Stimulated activated CD8-positive, alpha-beta memory T cell treated with anti-CD3 and anti-CD28 coated beads, Interleukin-4, amount 100 ng/mL, for 4 hours (primary cell): ENCODE results near the gene GRIN2C.
A peak's percentile ranks its signal among the peaks of the same experiment; 100 is the strongest.
"Not testable (repeated sequence)": the region's sequence is repeated elsewhere in the genome, so short reads cannot be mapped to it uniquely, and the experiment has no call there.

ENCODE experiments used
- DNase-seq, 2 donors: peaks; one replicate each; pipeline ENCODE4 v3.0.0-alpha.2; 2020; ENCODE audit warnings: low read depth in 2 of 2, low spot score in 1 of 2

Gene GRIN2C

DNA sequence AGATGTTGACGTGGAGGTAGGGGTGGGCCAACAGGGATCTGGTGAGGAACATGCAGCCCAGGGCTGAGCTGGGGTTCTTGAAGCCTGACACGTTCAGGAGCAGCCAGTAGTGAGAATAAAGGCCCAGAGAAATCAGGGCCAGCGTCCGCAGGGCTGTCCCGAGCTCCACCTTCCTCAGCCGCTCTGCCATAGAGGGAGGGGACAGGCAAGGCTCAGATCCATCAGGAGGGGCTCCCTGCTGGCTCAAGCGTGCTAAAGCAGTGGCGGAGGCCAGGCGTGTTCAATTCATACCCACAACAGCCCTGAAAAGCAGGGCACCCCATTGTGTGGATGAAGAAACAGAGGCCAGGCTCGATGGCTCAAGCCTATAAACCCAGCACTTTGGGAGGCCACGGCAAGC, 21.4 kb upstream of the GRIN2C start:
- DNase-seq = no peak

DNA sequence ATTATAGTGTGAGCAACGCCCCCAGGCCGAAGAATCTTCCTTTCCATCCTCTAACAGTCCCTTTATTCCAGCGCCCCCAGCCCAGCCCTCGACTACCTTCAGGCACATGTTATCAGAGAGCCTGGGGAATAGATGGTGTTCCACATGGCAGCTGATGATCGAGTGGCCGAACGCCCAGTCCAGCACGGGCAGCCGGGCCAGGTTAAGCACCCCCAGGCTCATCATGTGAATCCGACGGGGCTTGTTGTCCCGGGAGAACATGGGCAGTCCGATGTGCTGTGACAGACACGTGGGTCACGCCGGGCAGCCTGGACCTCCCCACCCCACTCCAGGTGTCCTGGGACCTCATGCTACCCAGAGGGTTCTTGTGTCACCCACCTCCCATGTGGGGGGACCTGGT, 19.6 kb upstream of the GRIN2C start:
- DNase-seq = no peak

DNA sequence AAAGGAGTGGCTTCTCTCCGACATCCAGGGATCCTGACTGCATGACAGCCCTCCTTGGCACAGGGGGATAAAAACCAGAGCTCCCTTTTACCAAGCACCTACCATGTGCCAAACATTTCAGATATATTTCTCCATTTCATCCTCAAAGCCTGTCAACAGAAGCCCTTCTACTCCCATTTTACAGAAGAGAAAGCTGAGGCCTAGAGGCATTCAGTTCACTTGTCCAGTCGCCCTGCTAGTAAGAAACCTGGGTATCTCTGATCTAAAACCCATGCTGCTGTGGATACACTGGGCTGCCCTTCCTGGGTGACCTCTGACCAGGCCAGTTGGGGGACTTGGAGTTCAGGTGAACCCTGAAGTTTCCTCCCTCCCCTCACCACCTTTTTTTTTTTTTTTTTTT, 19.0 kb upstream of the GRIN2C start:
- no peak for DNase-seq

DNA sequence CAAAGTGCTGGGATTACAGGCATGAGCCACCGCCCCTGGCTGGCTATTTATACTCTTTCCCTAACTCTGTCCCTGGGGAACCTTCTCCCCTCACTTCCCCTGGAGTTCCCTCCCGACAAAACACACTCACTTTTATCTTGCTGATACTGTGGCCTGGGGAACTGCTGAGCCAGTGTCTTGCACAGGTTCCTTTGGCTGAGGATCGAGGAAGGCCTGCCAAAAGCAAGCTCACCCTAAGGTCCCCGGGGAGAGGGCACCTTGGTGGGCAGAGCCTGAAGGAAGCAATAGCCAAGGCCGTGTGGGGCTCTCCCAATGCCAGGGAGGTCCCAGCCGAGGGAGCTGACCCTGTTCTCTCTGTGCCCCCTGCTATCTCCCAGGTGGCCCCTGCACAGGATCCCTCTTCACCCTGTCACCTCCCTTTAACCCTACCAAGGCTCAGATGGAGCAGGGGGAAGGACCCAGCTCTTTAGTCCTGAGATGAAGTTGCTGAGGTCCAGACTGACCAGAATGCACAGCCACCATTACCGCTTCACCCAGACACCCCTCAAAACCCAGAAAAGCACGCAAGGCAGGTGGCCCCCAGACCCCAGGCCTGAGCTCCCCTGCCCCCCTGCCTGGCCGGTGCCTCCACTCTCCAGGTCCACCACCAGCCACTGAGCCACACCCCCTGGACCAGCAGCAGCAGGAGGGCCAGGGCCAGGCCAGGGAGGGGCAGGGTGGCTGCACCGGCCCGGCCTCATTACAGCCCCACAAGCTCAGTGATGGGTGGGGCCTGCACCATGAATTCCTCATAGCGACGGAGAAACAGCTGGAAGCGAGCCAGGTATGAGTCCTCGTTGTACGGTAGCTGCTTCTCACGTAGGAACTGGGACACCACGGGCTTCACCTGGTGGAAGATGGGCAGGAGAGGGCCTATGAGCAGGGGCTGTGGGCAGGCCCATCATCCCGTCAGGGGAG, 18.2 kb upstream of the GRIN2C start:
- no peak for DNase-seq

DNA sequence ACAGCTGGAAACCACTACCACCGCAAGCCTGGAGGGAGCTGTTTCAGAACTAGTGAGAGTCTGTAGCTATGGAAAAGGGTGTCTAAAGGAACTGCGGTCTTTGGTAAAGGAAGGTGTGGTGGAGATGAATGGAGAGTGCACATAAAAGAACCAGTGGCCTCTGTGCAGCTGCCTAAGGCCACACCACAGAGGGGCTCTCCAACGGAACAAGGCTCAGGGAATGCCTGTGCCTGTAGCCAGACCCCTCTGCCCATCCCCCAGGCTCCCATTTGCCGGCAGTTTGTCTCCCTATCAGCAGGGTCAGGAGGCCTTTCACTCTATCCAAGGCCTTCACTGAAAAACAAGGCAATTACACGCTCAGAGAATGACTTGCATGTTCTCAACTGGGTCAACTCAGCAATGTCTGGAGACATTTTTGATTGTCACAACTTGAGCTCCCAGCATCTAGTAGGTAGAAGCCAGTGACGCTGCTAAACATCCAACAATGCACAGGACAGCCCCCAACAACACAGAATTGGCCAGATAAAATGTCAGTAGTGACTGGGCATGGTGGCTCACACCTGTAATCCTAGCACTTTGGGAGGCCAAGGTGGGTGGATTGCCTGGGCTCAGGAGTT, 16.4 kb upstream of the GRIN2C start:
- DNase-seq = no peak

DNA sequence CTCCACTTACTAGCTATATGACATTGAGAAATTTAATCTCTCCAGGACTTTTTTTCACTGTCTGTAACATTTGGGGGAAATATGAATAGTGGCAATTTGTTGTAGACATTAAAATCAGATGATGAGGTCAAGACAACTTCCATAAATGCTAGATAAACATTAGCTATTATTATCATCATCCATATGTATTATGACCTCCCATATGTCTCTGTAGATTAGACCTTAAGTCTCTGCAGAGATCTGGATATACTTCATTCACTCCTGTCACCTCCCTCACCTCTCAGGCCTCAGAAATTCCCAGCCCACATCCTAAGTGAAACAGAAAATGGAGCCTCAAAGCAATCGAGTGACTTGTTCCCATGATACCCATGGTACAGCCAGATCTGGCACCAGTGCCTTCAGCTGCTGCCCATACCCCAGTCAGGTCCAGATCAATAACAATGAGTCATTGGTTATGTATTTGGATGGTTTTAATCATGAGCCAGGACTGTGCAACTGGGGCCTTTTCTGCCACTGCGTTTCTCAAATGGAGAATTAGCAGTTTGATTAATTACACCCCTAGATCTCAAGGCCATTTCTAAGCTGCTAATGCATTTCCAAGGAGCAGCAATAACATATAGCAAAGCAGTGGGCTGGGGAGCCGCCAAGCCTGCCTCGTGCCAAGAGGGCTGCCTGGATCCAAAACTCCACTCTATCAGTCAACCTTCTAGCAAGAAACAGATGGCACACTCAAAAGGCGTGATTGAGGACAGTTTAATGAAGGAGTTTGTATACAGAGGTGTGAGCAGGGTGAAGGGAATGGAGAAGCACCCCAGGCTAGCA, 15.7 kb upstream of the GRIN2C start:
- no peak for DNase-seq

DNA sequence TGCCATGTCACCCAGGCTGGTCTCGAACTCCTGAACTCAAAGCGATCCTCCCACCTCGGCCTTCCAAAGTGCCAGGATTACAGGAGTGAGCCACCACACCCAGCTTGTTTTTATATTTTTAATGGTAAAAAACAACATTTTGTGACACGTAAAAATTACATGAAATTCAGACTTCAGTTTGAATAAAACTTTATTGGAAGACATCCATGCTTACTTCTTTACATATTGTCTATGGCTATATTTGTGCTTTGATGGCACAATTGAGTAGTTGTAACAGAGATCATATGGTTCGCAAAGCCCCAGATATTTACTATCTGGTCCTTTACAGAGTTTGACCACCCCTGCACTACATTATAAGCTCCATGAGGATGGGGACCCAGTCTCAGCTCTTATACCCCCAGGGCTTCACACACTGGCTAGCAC, 14.9 kb upstream of the GRIN2C start:
- no peak for DNase-seq

DNA sequence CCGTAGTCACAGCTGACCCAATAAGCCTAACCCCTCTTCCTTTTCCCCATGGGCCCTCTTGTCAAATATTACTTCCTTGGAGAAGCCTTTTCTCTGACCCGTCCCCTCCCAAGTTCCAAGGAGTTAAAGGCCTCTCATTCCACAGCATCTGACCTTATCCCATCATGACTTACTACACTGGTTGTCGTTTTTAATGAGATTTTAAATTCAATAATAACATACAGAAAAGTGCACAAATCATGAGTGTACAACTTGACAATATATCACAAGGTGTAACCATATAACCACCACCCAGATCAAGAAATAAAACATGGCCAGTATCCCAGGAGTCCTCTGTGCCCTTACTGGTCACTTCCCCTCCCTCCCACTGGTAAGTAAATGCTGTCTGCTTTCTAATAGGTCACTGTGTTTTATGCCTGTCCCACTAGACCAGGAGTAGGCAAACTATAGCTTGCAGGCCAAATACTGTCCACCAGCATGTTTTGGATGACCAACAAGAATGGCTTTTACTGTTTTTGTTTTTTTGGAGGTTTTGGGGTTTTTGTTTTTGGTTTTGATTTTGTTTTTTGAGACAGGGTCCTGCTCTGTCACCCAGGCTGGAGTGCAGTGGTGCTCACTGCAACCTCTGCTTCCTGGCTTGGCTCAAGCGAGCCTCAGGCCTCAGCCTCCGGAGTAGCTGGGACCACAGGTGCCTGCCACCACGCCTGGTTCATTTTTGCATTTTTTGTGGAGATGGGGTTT, 14.4 kb upstream of the GRIN2C start:
- DNase-seq = no peak

DNA sequence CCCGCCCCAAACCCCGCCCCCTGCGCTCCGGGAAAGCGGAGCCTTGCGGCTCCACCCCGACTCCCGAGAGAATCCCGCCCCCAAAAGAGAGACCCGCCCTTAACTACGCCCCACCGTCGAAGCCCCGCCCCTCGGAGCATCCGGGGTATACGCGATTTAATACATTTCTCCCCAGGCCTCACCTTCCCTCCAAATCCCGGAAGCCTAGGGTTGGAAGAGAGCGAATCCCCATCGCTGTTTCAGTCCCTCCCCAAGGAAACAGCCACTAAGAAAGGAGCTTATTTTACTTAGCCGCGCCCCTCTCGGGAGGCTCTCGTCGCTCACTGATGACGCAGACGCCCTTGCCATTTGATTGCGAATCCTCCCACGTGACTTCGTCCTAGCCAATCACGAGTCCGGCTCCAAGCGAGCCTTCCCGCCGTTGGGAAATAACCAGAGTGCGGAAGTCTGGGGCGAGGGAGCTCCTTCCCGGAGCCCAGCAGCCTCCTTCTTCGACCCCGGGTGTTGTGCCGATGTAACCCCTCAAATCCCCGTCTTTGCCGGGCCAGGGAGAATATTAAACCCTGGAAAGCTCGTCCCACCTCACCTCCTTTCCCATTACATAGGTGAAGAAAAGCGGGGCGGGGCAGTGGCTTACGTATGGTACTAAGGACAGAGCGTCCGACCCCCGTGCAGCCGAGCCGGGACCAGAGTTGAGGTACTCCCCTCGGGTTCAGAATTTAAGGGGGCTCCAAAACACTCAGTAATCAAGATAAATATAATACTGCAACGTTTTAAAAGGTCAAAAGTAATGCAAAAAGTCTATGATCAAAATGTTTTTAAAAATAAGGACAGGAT, 13.6 kb upstream of the GRIN2C start:
- peak; percentile 98 to 99 for DNase-seq

DNA sequence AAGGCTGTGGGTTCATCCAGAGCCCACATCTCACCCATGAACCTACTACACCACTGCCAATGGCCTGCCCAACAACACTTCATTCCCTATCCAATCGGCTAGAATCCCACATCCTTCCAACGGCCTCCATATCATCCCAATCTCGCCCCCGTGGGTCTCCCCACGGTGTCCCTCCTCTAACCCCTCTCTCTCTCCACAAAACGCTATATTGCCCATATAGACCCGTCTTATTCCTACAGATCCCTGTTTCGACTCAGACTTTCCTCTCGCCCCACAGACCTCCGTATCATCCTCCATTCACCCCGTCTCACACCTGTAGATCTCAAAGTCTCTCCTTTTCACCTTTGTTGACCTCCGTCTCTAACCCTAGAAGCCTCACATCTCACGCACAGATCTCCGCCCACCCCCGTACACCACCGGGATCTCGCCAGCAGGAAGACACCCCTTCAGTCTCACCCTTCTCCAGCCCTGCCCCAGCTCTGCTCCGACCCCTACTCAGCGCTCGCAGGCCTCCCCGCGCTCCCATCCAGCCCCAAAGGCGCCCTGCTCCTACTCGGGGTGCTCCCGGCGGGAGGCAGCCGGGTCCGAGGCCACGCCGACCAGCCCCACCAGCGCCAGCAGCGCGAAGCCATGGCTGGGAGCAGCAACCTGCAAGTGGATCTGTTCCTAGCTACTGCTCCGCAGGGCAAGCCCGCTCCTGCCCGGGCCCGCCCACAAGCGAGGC, 12.8 kb upstream of the GRIN2C start, which contains the start of gene FDXR:
Gene FDXR, minus strand, starts transcription at position 682 of the 724 bp plus-strand sequence. Its CDS starts 50 bp downstream, at position 632.
- no peak for DNase-seq

DNA sequence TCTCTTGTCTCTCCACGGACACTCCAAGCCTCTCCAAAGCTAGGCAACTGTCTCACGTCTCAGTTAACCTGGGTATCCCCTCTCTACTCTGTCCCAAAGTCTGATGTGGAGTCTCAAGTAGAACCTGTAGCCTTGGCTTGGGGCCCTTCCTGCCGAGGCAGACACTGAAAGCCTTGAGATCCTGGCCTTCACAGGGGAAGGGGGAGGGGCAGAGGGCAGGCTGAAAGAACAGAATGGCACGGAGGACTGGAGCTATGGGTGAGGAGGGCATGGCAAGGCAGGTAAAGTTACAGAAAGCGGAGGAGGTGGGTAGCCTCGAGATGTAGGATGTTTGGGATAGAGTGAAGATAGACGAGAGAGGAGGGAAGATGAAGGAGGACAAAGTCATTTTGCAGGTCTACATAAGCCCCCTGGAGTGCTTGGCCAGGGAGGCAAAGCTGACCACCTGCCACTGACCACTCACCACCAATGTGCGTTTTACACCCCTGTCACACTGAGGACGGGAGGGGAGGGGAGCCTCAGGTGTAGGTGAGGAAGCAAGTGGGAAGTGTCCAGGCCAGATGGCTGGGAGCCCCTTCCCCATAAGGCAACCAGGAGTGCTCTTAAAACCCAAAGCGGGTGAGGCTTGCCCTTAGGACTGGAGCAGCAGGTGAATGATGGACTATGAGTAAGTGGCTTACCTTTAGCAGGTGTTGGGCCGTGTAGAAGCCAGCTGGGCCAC, 11.8 kb upstream of the GRIN2C start:
- DNase-seq = no peak

DNA sequence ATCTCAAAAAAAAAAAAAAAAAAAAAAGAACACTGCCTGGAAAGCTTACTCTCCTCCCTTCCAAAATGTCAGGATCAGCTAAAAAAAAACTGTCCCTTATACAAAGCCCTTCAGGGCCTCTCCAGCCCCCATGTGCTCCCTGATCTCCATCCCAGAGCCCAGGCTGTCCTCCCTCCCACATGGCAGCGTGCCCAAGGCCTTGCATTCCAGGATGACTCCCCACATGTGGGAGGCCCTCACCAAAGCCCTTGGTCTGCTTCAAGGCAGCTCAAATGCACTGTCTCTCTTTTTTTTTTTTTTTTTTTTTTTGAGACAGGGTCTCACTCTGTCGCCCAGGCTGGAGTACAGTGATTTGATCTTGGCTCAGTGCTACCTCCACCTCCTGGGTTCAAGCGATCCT, 10.8 kb upstream of the GRIN2C start:
- no peak for DNase-seq

DNA sequence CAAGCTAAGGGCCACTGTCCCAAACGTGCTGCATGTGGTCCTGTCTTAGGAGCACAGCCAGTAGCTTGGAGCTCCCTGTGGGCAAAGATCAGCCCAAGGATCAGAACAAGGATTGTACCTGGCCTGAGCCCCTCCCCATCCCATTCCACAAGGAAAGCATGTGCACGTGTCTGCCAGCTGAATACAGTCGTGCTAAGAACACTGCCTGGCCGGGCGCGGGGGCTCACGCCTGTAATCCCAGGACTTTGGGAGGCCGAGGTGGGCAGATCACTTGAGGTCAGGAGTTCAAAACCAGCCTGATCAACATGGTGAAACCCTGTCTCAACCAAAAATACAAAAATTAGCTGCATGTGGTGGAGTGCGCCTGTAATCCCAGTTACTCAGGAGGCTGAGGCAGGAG, 10.3 kb upstream of the GRIN2C start:
- DNase-seq = not testable (repeated sequence)

DNA sequence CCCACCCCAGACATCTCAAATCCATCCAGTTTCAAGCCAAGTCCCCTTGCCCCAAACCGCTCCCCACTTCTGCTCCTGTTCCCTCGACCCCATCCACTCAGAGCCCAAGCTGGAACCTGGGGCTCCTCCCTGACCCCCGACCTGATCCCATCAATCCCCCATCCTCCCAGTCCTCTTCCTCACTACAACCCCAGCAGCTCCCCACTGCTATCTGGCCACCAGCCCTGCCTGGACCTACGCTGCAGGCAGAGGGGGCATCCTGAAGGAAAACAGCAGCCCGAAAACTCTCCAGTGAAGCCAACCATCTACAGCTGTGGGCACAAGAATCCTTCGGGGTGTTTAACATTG, 9.2 kb upstream of the GRIN2C start:
- no peak for DNase-seq

DNA sequence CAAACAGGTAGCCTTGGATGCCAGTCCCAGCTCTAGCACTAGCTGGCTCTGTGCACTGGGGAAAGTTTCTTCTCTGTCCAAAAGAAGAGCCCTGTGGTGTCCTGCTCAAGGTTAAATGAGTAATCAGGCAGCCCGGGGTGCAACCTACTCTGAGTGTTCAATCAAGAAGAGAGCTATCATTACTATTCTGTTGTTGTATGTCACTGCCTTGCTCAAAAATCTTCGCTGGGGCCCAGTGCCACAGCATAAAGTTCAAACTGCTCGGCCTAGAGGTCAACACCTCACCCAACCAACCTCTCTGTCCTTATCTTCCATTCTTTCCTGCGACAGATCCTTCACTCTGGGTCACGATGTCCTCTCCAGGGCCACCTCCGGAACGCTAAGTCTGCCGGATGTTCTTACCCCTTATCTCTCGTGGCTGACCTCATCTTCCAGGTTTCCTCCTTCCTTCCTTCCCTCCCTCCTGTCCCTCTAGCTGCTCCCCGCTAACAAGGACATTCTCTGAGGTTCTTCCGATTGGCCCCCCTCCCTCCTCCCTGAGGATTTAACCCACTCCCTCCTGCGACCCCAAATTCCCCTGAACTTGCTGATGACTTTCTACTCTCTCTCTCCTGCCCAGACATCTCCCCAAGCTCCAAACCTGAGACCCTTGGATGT, 8.7 kb upstream of the GRIN2C start:
- no peak for DNase-seq

DNA sequence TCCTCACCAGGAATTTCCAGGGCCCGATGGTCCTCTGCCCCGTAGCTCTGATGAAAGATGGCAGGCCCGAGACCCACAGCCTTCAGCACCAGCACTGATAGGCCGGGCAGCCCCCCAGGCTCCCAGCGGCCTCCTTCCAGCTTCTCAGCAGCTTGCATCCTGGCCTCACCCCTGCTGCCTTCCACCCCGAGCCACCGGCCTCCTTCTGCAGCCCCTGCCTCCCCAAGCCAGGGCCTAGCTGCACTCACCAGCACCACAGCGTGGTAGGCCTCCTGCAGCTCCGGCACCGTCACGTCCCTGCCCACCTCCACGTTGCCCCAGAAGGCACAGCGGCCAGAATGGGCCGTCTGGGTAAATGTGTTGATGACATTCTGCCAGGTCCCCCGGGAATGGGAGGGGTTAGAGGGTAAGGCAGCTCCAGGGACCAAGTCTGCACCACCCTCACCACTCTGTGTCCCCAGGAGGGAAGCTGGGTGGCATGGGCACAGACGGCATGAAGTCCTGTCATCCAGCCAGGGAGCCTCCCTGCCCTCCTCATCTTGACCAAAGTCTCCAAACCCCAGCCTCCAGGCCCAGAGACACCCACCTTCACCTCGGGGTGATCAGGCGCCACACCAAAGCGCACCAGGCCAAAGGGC, 6.6 kb upstream of the GRIN2C start:
- DNase-seq = no peak

DNA sequence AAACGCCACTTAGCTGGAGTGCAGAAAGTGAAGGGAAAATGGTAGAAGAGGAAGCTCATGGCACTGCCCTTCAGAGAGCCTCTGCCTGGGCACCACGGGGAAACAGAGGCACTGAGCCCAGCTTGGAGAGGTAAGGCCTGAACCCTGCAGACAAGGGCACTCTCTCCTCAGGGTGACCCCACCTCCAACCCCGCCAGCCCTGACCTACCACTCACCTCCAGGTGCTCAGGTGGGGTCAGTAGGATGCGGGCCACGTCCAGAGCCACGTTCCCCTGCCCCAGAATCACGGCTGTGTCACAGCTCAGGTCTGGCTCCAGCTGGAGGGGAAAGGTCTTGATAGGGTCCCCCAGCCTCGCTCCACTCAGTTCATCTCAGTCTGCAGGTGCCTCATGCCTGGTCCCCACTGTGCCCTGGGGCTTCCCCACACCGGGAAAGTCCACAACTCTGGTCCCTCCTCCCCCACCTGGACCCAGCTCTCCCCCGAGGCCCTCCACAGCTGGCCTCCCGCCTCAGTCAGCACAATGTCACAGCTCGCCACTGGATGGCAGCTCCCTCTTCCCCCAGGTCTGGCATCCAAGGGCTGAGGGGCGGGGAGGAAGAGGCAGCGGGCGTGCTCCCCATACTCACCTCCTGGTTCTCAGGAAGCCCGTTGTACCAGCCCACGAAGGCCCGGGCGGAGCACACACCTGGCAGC, 6.0 kb upstream of the GRIN2C start:
- no peak for DNase-seq
